GM18505 (cell line): ENCODE measurements around the gene WDR73.

Experiments used
- ATAC-seq: cut with Tn5 transposase; IDR thresholded peaks from one replicate; pipeline ENCODE4 v1.9.1; 2021; ENCODE audit not compliant: unreplicated experiment
- POLR2A ChIP-seq: IDR thresholded peaks from 4 replicates; pipeline ENCODE4 v1.6.1; 2011; ENCODE audit warnings: borderline replicate concordance; ENCODE audit not compliant: insufficient read depth, insufficient read length; ENCODE audit errors: extremely low read depth

The WDR73 gene

DNA sequence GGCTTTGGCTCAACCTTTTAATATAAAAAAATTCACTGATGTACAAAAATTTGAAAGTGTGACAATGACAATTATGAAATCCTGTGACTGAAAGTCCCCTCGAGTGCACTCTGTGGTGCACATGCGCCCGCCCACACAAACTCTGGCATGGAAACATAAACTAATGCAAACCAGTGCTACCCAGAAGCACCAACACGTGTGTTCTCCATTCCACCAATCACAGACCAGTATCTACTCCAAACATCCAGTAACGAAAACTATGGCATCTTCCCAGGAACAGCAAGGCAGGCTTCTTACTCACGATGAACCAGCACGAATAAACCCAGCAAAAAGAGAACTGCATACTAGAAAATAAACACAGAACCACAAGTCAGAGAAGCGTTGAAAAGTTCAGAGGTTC lies 15.6 kb upstream of the WDR73 start:
- TF ChIP-seq POLR2A: no peak
- ATAC-seq: no peak

DNA sequence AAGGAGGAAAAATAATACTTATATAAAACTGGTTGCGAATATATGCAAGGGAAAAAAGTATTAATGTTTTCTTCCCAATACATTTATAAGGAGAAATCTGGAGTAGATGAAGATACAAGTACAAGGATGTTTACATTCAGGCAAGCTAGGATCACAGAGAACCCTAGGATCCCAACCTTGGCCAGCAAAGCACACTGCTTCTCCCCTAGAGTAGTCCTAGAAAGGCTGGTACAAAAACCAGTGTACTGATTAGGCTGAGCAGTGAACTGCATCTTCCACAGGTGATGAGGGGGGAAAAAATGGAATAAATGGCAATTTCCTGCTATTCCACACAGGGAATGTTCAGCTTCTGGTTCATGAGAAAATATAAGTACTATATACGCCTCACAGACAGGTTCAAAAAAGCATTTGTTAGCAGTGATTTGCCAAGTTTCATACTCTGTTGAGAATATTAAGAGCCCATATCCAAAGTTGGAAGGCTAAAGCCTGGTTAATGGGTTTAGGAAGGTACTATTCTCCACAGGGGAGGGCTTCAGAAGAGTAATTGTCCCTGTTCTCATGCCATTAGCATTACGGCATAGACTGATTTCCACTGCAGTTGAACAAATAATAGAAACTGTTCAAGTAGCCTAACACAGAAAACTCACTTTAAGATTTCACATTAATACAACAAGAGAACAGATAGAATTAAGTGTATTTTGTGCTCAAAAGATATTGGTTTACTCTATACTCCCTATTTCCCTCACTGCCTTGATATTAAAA lies 14.3 kb upstream of the WDR73 start:
- no peak for ATAC-seq
- no peak for TF ChIP-seq POLR2A

DNA sequence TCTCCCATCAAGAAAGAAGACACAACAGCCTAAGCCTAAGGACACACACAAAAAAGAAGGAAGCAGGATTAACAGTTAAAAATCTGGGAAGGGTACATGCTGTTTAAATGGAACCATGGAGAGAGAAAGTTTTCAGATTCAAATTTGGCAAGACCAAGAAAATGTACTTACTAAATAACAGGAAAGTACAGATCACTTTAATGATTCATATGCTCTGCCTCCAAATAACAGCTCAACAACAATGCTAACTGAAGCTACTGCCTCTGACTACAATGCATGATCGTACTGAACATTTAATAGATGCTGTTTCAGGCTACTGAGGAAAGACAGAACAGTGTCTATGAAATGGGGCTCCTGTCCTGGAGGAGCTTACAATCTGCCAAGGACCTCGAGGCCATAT lies 12.3 kb upstream of the WDR73 start:
- no peak for ATAC-seq
- no peak for TF ChIP-seq POLR2A

DNA sequence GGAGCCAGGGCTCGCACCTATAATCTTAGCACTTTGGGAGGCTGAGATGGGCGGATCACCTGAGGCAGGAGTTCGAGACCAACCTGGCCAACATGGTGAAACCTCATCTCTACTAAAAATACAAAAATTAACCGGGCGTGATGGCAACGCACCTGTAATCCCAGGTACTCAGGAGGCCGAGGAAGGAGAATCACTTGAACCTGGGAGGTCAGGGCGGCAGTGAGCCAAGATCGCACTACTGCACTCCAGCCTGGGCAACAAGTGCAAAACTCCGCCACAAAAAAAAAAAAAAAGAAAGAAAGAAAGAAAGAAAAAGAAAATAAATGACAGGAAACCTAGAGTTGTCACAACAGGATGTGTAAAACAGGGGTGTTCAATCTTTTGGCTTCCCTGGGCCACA lies 6.9 kb upstream of the WDR73 start:
- no peak for TF ChIP-seq POLR2A
- ATAC-seq: no peak

DNA sequence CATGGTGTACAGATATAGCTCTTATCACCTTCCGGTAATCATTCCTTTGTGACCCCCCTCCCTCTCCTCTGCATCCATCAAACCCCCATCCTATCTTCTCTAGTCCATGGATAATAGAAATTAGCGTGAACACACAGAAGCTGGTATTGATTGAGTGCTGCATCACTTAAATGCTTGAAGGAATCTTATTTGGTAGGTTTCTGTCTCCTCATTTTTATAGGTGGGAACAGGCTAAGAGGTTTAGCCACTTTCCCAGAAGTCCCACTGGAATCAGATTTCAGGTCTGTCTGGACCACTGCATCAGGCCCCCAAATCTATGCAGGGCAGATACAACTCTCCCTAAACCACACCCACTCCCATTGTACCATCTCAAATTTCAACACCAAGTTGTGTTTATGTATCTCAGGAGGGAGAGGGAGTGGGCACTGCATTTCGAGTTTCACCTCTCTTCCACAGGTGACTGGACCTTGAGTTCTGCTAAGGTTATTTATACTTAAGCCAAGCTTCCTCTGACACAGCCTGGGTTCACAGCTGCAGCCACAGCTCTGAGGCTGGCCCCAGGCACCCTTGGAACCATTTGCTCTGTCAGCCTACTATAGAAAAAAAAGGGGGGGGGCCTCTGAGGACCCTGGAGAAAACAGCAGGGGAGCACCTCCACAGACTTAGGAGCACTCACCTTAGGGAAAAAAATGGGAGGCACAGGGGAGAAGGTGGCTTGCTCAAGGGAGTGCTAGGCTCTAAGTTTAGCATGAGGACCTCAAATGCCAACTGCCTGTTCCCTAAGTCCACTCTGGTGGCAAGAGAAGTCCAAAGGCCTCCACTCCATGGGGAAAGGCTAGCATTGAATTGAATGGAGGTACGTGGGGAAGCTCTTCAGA lies 6.1 kb upstream of the WDR73 start:
- no peak for TF ChIP-seq POLR2A

DNA sequence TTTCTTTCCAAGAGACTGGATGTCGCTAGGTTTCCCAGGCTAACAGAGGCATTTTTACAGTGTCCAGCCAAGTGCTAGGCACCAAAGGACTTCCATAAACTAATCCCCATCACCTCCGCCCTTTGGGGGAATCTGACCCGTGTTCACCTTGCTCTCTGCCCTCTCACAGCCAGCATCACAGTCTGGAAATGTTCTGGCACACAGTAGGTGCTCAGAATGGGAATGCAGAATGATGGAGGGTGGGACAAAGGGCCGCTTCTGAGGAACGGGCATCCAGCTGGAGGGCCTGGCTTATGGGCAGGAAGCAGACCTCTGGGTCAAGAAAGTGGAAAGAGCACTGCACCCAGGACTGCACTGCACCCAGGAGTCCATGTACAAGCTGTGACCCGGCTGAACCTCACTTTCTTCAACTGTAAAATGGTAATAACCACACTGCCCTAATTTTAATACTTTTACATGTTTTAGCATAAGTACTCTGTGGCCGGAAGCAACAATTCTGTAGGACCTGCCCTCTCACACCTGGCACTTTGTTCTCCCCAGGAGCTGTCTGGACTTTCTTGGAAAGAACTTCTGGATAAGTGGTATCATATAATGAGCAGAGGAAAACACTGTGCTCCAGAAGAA lies 4.8 kb upstream of the WDR73 start:
- ATAC-seq: no peak
- no peak for TF ChIP-seq POLR2A

More for the DNA sequence above, 6.1 kb upstream of the WDR73 start:
- ATAC-seq: no peak

DNA sequence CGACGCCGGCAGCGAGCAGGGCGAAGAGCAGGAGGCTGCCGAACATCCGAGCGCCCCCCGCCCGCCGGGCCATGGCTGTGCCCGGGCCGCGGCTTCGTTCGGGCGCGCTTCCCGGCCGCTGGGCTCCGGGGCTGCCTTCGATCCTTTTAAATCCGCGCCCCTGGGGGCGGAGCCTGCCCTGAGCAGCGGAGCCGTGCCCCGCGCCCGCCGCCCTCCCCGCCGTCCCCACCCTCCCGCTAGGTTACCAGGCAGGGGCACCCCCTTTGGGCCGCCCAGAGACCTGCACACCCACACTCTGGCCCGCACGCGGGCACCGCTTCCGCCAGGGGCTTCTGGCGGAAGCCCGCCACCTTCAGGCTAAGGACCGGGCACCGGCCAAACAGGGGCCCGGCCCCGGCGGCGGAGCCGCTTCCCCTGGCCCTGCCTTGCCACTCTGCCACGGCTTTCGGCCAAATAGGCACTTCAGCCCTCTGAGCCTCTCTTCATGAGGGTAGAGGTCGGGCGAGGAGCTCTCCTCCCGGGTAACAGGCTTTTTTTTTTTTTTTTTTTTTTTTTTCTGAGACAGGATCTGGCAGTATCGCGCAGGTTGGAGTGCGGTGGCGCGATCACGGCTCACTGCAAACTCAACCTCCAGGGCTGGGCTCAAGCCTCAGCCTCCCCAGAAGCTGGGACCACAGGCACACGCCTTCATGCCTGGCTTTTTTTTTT lies 4.2 kb upstream of the WDR73 start, which contains the start of gene NMB:
NMB (minus strand) TSS at position 120 of the 708 bp plus-strand sequence; CDS start at position 73, 47 bp downstream.
- peak; percentile 76 for ATAC-seq
- no peak for TF ChIP-seq POLR2A

DNA sequence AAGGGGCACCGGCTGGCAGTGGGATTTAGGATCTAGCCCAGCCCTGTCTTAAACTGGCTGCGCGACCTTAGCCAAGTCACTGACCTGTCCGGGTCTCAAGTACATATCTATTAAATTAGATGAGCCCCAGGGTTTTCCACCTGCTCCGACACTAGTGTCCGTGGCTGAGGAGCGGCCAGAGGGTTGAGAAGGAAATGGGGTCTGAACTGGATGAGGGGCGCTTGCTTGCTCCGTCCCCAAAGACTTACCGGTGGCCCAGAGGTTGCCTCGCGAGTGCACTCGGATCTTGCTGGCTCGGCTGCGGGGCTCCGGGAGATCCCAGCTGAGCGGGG lies 3.6 kb upstream of the WDR73 start:
- ATAC-seq: no peak
- no peak for TF ChIP-seq POLR2A

DNA sequence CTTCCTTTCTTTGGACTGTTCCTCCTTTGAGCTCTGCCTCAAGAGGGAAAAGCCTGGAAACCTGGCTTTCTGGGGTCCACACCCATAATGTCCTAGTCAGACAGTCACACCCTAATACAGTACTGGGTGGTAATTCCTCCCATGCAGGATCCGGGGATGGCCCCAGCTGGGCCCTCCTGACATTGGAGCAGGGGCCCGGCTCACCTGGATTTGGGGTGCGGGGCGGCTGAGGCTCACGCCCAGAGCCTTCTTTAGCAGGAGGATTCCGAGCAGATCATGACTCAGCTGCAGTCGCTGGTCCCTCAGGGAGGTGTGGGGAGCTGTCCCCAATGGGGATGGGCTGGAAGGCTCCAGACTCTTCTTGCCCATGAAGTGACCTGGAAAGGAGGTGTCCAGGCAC lies 2.9 kb upstream of the WDR73 start:
- TF ChIP-seq POLR2A: no peak
- ATAC-seq: no peak

DNA sequence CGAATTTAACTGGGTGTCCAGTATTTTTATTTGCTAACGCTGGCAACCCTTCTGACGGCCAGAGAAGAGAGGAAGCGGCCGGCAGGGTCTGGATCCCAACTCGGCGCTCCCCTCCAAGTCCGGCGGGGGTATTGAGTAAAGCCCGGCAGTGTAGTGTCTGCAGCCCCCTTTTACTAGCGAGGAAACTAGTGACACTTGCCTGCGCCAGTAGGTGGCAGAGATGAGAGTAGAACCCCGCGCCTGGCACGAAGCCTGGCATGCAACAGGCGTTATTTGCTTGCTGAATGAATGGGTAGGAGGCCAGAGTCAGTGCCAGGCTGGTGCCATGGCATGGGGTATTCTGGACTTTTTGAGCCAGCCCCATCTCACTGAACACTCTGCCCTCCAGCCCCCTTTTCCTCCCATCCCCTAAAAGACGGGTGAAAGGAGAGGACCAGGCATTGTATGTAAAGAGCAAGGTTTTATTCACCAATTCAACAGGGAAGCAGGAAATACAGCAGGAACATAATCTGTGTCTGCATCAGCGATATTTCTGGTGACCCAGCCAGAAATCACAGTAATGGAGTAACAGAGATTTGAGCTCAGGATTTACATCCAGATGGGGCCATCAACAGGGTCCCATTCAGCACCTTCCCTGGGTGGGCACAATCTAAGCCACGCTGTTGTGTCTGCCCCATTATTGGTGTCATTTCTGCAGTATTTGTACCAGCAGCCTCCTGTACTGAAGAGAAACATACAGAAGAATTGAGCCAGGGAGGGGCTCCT lies 788 bp upstream of the WDR73 start:
- no peak for TF ChIP-seq POLR2A
- ATAC-seq: peak; percentile 36

DNA sequence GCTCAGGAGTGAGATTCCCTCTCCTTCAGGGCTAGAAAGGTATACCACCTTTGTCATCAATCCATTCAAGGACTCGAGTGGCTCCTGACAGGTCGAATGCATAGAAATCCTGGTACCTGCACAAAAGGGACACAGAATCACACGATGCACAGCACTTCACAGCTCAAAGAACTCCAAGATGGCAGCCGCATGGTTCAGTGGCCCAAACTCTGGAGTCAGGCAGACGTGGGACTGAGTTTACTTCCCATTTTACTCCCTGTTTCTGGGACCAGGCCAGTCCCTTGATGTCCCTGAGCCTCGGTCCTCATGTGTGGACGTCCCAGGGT lies 536 bp downstream of the WDR73 start:
- ATAC-seq: no peak
- TF ChIP-seq POLR2A: no peak

DNA sequence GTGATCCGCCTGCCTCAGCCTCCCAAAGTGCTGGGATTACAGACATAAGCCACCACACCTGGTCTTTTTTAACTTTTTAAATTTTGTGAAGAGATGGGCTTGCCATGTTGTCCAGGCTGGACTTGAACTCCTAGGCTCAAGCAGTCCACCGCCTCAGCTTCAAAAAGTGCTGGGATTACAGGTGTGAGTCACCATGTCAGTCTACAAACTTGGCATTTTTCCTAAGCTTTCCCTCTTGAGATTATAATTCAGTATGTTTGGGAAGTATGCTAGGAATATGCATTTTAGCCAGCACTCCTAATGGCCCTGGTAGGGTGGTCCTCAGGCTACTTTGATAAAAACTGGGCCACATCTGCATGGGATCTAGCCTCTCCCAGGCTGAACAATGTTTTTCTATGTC lies 4.4 kb downstream of the WDR73 start:
- ATAC-seq: no peak
- TF ChIP-seq POLR2A: no peak

DNA sequence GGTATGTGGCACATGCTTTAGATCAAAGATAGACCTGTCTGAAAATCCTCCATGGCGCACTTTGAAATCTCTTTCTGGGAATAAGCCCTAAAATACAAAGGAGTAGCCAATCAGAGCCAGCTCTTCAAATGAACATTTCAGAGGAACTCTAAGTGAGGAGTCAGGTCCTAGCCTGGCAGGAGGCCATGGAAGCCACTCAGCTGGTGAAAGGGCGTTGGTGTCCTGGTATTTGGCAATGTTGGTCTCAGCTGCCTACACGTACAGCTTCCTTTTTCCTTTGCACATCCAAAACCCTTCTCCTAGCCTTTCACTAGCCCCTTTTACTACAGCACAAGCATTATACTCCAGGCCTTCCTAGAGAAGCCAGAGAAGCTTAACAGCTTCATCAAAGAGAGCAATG lies 5.5 kb downstream of the WDR73 start:
- ATAC-seq: no peak

DNA sequence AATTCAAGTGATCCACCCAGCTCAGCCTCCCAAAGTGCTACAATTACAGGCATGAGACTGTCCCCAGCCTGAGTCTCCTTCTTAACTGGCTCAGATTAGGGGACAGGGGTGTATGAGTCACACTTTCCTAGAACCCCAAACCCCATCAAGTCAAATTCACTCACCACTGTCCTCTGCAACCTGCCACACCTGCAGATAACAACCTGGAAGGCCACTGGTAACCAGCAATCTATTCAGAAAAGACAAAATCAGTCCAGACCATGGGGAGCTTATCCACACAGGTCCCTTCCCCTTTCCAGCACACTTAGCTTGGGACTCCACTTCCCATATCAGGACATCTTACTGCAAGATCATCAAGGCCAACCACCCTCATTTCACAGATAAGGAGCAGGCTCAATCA lies 6.4 kb downstream of the WDR73 start:
- TF ChIP-seq POLR2A: no peak
- ATAC-seq: no peak

More for the DNA sequence above, 5.5 kb downstream of the WDR73 start:
- TF ChIP-seq POLR2A: no peak
